HG03097 (cell line): ENCODE data around the gene CACNB1.
"Not testable (repeated sequence)": the region's sequence is repeated elsewhere in the genome, so short reads cannot be mapped to it uniquely, and the experiment has no call there.

Experiments
- ATAC-seq: cut with Tn5 transposase; IDR thresholded peaks from one replicate; pipeline ENCODE4 v1.9.1; 2021; ENCODE audit not compliant: unreplicated experiment, low FRiP score

The CACNB1 gene

DNA sequence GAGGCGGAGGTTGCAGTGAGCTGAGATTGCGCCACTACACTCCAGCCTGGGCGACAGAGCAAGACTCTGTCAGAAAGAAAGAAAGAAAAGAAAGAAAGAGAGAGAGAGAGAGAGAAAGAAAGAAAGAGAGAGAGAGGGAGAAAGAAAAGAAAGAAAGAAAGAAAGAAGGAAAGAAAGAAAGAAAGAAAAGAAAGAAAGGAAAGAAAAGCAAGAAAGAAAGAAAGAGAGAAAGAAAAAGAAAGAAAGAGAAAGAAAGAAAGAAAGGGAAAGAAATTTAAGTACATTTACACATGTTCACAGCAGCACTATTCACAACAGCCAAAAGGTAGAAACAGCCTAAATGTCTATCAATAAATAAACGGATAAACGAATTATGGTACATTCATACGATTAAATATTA lies 67.9 kb downstream of the CACNB1 start:
- not testable (repeated sequence) for ATAC-seq

DNA sequence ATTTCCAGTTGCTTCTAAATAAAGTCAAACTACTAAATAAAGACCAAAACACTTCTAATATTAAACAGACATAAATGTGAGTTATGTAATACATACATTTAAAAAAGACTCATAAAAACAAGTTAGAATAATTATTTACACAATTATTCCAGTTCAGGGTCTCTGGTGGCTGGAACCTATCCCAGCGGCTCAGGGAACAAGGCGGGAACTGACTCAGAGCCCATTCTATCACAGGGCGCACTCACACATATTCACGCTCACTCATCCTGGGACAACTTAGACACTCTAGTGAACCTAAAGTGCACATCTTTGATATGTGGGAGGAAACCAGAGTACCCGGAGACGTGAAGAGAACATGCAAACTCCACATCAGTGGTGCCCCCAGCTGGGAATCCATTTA lies 71.0 kb downstream of the CACNB1 start:
- no peak for ATAC-seq

DNA sequence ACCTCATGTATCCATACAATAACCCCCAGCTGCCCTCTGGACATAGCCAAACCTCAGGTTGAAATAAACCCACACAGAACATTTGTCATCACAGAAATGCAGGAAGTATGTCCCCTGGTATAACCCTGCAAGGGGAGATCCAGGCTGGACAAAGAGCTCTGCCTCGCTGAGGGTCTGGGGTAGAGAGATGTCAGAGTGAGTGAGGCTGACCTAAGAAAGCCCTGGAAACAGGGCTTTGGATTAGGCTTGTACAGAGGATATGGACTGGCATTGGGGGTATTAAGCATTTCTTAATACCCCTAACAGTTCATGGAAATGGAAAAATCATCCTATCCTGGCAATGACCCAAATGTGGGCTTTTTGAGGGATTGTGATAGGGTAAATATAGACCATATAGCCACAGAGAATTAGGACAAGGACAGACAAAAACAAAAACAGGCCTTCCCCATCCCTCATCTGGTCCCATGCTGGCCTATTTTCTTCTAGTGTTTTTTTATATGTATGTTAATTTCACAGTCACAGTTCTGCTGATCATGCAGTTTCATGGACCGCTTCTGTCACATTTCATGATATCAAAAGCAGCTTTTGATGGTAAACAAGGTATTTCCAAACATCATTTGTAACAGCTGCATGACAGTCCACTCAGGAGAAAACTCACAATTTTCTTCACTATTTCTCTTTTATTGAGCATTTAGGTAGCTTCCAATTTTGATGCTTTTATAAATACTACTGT lies 72.2 kb downstream of the CACNB1 start:
- ATAC-seq: no peak

DNA sequence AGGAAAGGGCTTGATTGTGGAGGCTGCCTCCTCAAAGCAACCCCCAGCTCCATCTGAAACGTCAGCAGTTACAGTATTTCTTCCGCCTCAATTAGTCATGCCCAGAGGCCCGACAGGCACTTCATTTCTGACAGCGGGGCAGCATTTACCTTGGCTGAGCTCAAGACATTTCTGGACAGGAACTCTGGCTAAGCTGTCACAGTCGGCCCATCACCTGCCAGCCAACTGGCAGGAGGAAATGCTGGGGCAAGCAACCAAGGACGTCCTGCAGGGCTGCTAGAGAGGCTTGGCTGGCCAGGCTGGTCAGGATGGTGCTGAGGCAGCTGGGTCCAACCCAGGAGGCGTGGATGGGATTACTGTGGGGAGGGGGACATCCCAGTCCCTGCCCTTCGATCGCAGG lies 73.8 kb downstream of the CACNB1 start:
- no peak for ATAC-seq
